ENCODE results near the gene PRPH.

DNA sequence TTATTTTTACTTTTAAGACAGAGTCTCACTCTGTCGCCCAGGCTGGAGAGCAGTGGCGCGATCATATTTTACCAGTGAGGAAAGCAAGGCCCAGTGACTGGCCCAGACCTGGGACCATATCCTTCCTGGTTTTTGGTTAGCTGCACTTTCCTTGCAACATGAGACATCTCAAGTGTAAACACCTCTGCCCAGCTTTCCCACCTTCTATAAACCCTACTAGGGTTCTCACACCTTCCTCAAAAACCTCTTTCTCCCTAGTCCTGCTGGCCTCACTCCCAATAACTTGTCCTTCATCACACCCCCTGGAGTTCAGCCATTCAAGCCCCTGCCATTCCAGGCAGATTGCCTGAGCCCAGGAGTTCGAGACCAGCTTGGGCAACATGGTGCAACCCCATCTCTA, 10.3 kb upstream of the PRPH start:
- TF ChIP-seq EZH2 (IDR thresholded peaks at IDR 0.05; ENCODE audit: borderline replicate concordance, insufficient read depth, low read depth, low read length, poor library complexity, severe bottlenecking) = no peak
- TF ChIP-seq, protein P1, sequence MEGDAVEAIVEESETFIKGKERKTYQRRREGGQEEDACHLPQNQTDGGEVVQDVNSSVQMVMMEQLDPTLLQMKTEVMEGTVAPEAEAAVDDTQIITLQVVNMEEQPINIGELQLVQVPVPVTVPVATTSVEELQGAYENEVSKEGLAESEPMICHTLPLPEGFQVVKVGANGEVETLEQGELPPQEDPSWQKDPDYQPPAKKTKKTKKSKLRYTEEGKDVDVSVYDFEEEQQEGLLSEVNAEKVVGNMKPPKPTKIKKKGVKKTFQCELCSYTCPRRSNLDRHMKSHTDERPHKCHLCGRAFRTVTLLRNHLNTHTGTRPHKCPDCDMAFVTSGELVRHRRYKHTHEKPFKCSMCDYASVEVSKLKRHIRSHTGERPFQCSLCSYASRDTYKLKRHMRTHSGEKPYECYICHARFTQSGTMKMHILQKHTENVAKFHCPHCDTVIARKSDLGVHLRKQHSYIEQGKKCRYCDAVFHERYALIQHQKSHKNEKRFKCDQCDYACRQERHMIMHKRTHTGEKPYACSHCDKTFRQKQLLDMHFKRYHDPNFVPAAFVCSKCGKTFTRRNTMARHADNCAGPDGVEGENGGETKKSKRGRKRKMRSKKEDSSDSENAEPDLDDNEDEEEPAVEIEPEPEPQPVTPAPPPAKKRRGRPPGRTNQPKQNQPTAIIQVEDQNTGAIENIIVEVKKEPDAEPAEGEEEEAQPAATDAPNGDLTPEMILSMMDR (IDR thresholded peaks at IDR 0.05) = no peak
